ENCODE data around the gene RPS6KB1. TPM values are rescaled to one million over a fixed set of nuclear protein-coding genes. Genes with fewer than 3 reads are reported as not detected.
A peak's percentile ranks its signal among the peaks of the same experiment; 100 is the strongest.

Gene RPS6KB1
- total RNA-seq, 1 experiment from 2014 or later, result 21.6 TPM

DNA sequence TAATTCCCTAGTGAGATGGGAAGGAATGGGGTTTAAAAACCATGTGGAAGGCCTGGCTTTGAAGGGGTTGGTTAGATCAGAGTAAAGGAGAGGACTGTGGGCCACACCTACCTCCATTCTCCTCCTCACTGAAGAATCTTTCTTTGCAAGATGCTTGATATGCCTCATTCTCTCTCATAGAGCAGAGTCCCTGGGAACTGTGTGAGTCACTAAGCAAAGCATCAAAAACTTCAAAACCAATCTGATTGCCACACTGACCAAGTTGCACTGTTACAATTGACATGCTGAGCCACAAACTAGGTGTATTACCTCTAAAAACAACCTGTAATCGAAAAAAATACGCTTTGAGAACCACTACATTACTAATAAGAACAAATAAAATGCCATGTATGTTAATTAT is 2.2 kb upstream of the RPS6KB1 start (continued):
- TF ChIP-seq, protein P1, sequence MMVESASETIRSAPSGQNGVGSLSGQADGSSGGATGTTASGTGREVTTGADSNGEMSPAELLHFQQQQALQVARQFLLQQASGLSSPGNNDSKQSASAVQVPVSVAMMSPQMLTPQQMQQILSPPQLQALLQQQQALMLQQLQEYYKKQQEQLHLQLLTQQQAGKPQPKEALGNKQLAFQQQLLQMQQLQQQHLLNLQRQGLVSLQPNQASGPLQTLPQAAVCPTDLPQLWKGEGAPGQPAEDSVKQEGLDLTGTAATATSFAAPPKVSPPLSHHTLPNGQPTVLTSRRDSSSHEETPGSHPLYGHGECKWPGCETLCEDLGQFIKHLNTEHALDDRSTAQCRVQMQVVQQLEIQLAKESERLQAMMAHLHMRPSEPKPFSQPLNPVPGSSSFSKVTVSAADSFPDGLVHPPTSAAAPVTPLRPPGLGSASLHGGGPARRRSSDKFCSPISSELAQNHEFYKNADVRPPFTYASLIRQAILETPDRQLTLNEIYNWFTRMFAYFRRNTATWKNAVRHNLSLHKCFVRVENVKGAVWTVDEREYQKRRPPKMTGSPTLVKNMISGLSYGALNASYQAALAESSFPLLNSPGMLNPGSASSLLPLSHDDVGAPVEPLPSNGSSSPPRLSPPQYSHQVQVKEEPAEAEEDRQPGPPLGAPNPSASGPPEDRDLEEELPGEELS (CRISPR knock-in tag; IDR thresholded peaks at IDR 0.05), result no peak
- TF ChIP-seq, protein P2, sequence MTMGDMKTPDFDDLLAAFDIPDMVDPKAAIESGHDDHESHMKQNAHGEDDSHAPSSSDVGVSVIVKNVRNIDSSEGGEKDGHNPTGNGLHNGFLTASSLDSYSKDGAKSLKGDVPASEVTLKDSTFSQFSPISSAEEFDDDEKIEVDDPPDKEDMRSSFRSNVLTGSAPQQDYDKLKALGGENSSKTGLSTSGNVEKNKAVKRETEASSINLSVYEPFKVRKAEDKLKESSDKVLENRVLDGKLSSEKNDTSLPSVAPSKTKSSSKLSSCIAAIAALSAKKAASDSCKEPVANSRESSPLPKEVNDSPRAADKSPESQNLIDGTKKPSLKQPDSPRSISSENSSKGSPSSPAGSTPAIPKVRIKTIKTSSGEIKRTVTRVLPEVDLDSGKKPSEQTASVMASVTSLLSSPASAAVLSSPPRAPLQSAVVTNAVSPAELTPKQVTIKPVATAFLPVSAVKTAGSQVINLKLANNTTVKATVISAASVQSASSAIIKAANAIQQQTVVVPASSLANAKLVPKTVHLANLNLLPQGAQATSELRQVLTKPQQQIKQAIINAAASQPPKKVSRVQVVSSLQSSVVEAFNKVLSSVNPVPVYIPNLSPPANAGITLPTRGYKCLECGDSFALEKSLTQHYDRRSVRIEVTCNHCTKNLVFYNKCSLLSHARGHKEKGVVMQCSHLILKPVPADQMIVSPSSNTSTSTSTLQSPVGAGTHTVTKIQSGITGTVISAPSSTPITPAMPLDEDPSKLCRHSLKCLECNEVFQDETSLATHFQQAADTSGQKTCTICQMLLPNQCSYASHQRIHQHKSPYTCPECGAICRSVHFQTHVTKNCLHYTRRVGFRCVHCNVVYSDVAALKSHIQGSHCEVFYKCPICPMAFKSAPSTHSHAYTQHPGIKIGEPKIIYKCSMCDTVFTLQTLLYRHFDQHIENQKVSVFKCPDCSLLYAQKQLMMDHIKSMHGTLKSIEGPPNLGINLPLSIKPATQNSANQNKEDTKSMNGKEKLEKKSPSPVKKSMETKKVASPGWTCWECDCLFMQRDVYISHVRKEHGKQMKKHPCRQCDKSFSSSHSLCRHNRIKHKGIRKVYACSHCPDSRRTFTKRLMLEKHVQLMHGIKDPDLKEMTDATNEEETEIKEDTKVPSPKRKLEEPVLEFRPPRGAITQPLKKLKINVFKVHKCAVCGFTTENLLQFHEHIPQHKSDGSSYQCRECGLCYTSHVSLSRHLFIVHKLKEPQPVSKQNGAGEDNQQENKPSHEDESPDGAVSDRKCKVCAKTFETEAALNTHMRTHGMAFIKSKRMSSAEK (CRISPR knock-in tag; IDR thresholded peaks at IDR 0.05; ENCODE audit: borderline replicate concordance), result no peak
- TF ChIP-seq OVOL2 (CRISPR knock-in tag; IDR thresholded peaks at IDR 0.05; ENCODE audit: borderline replicate concordance), result no peak
- TF ChIP-seq ZNF671 (CRISPR knock-in tag; IDR thresholded peaks at IDR 0.05), result no peak
- TF ChIP-seq SOX15 (CRISPR knock-in tag; IDR thresholded peaks at IDR 0.05), result no peak
- no peak for TF ChIP-seq NR2C2 (CRISPR knock-in tag; IDR thresholded peaks at IDR 0.05)

DNA sequence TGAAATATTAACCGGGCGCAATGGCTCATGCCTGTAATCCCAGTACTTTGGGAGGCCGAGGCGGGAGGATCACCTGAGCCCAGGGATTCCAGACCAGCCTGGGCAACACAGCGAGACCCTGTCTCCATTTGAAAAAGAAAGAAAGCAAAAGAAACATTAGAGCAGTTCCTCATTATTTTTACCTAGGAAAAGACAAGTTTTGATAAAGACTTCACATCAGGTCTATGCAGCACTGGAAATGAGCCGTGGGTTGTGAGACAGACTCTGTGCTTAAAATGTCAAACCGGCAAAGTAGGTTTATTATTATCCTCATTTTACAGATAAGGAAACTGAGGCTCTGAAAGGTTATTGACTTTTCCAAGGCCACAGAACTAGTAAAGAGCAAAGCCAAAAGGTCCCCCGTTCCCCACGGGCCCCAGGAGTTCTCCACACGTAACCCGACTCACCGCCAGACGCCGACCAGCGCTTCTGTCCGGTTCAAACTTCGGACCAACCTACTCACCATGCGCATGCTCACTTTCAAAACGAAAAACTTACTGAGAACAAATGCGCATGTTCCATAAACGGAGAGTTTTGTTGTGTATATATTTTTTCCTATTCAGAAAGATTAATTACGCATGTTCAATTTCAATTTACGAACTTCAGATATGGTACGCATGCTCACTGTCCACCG is 534 bp upstream of the RPS6KB1 start:
- TF ChIP-seq ZNF423 (CRISPR knock-in tag; IDR thresholded peaks at IDR 0.05) (no peak), GTF2I (CRISPR knock-in tag; conservative IDR thresholded peaks at IDR 0.05) (0 out of 2 replicates have a peak, but pooled peaks have one; percentile 15), RORB (CRISPR knock-in tag; IDR thresholded peaks at IDR 0.05) (no peak), ZNF121 (CRISPR knock-in tag; IDR thresholded peaks at IDR 0.05) (peak; percentile 90)
- Mint-ChIP-seq H3K27me3 (ENCODE audit: low read depth) (no peaks in the 10 kb centered on the region; the same call in 1 of the 2 replicates), H3K36me3 (peaks cover 12% of the 10 kb centered on the region), H3K4me1 (peaks cover 14% of the 10 kb centered on the region), H3K4me3 (peak overlapping the region; percentile 94), H3K27ac (peak overlapping the region; percentile 77), H3K9me3 (no peaks in the 10 kb centered on the region)
- CTCF ChIA-PET, result interaction anchor here (0.6 to 2.5 kb wide), 5 partner anchors 22 to 200 kb away, joined by 3 to 10 read pairs (median 4); partner anchors contain the start of gene HEATR6
- POLR2A ChIA-PET, result interaction anchor here (0.6 to 1.7 kb wide), 5 partner anchors 10 to 72 kb away, joined by 3 to 7 read pairs (median 4); partner anchors contain the start of gene RNFT1
- DNase-seq (ENCODE audit: low spot score), result no peak
- peak; percentile 33 for ATAC-seq

DNA sequence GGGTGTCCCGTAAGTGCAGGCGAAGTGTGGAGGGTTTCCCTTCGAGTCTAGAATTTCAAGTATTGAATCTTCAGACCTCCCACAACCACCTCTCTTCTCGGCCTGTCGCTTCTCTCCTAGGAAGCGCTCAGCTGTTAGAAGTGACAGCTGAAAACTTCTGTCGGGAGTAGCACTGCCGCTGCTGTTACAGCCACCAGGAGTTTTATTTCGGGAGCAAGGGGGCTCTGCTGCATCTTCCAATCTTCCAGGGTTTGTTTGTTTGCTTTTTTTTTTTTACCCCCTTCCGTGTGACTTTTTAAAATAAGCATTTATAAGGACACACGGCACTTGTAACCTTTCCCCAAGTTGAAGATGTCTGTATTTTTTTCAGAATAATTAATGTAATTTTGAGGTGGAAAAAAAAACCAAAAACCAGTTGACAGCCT is 767 bp downstream of the RPS6KB1 start:
- ChIA-PET CTCF (interaction anchor here (0.5 to 2.5 kb wide), 6 partner anchors 20 to 185 kb away, joined by 3 to 10 read pairs (median 4); partner anchors contain the start of gene HEATR6), POLR2A (interaction anchor here (0.5 to 1.7 kb wide), 6 partner anchors 48 to 109 kb away, joined by 3 to 7 read pairs (median 5); no protein-coding TSS in a partner anchor)
- H3K4me1 Mint-ChIP-seq, result peaks cover 14% of the 10 kb centered on the region
- TF ChIP-seq, protein P3, sequence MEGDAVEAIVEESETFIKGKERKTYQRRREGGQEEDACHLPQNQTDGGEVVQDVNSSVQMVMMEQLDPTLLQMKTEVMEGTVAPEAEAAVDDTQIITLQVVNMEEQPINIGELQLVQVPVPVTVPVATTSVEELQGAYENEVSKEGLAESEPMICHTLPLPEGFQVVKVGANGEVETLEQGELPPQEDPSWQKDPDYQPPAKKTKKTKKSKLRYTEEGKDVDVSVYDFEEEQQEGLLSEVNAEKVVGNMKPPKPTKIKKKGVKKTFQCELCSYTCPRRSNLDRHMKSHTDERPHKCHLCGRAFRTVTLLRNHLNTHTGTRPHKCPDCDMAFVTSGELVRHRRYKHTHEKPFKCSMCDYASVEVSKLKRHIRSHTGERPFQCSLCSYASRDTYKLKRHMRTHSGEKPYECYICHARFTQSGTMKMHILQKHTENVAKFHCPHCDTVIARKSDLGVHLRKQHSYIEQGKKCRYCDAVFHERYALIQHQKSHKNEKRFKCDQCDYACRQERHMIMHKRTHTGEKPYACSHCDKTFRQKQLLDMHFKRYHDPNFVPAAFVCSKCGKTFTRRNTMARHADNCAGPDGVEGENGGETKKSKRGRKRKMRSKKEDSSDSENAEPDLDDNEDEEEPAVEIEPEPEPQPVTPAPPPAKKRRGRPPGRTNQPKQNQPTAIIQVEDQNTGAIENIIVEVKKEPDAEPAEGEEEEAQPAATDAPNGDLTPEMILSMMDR (IDR thresholded peaks at IDR 0.05), result no peak
- TF ChIP-seq CREB1 (CRISPR knock-in tag; IDR thresholded peaks at IDR 0.05) (no peak), ZNF671 (CRISPR knock-in tag; IDR thresholded peaks at IDR 0.05) (no peak), RELA (CRISPR knock-in tag; IDR thresholded peaks at IDR 0.05; ENCODE audit: borderline replicate concordance) (no peak)
- no peaks in the 10 kb centered on the region; the same call in 1 of the 2 replicates for H3K27me3 Mint-ChIP-seq (ENCODE audit: low read depth)
- peak overlapping the region; percentile 68 for H3K27ac Mint-ChIP-seq
- H3K9me3 Mint-ChIP-seq, result no peaks in the 10 kb centered on the region
- no peak for DNase-seq (ENCODE audit: low spot score)
- ATAC-seq, result no peak
- H3K36me3 Mint-ChIP-seq, result peaks cover 5% of the 10 kb centered on the region; the same call in 1 of the 2 replicates
- peak overlapping the region; percentile 94 for H3K4me3 Mint-ChIP-seq
